Astrocyte of the cerebellum (primary cell): Measurements from ENCODE around the gene CAD.
"Not testable (repeated sequence)": the region's sequence is repeated elsewhere in the genome, so short reads cannot be mapped to it uniquely, and the experiment has no call there.

Experiments
- DNase-seq: peaks from one replicate; pipeline ENCODE4 v3.0.0-alpha.2; 2011; ENCODE audit warnings: low read depth
- H3K4me3 ChIP-seq: 2 replicates; pipeline ENCODE4 v1.5.1; 2011; ENCODE audit warnings: mild to moderate bottlenecking, low read depth, low read length, moderate library complexity
- CTCF ChIP-seq: IDR thresholded peaks from 2 replicates; pipeline ENCODE4 v1.5.1; 2012; ENCODE audit warnings: low read length, low read depth, moderate library complexity, mild to moderate bottlenecking; ENCODE audit errors: missing control alignments
- in situ Hi-C: cut with HindIII; loops from 2 replicates; pipeline ENCODE4 v1.10.0; 2017; ENCODE audit warnings: low sequenced_read_pairs

CAD gene

GRCh38 chr2:27186613-27187345 lies 30.4 kb upstream of the CAD start:
- no peak for TF ChIP-seq CTCF
- H3K4me3 ChIP-seq, result no peak overlapping the region
- DNase-seq, result no peak
- in situ Hi-C loops, result no loop called here

GRCh38 chr2:27189989-27190388 lies 27.2 kb upstream of the CAD start:
- no peak overlapping the region for H3K4me3 ChIP-seq
- no peak for TF ChIP-seq CTCF
- DNase-seq, result no peak
- in situ Hi-C loops, result loop anchor here (10.0 kb wide), 1 partner anchor 75 kb away; the partner anchor contains the start of gene CGREF1

GRCh38 chr2:27191070-27191829 lies 25.9 kb upstream of the CAD start:
- no peak overlapping the region for H3K4me3 ChIP-seq
- in situ Hi-C loops, result loop anchor here (10.0 kb wide), 1 partner anchor 76 kb away; the partner anchor contains the start of gene CGREF1
- DNase-seq, result peak; percentile 50
- TF ChIP-seq CTCF, result peak; percentile 73

- TF ChIP-seq CTCF, result no peak
- no peak for DNase-seq
- in situ Hi-C loops, result loop anchor here (10.0 kb wide), 1 partner anchor 80 kb away; the partner anchor contains the start of gene CGREF1
- no peak overlapping the region for H3K4me3 ChIP-seq
These were observed 22.4 kb upstream of the CAD start for GRCh38 chr2:27194538-27195354.

GRCh38 chr2:27195799-27196198 lies 21.4 kb upstream of the CAD start:
- DNase-seq, H3K4me3 ChIP-seq: not testable (repeated sequence)
- in situ Hi-C loops, result loop anchor here (10.0 kb wide), 1 partner anchor 81 kb away; the partner anchor contains the start of gene CGREF1

GRCh38 chr2:27198068-27198467 lies 19.1 kb upstream of the CAD start:
- not testable (repeated sequence) for H3K4me3 ChIP-seq, DNase-seq
- in situ Hi-C loops, result loop anchor here (10.0 kb wide), 1 partner anchor 83 kb away; the partner anchor contains the start of gene CGREF1

GRCh38 chr2:27198627-27199026 lies 18.5 kb upstream of the CAD start:
- DNase-seq, result no peak
- H3K4me3 ChIP-seq, result no peak overlapping the region
- TF ChIP-seq CTCF, result no peak
- in situ Hi-C loops, result loop anchor here (10.0 kb wide), 1 partner anchor 84 kb away; the partner anchor contains the start of gene CGREF1
